HG03457 (cell line): ENCODE data around the gene MEN1.

Experiments used
- ATAC-seq: cut with Tn5 transposase; IDR thresholded peaks from one replicate; pipeline ENCODE4 v1.9.1; 2021; ENCODE audit warnings: moderate number of reproducible peaks; ENCODE audit not compliant: unreplicated experiment

Gene MEN1

GRCh38 chr11:64803158-64803845, 7.0 kb downstream of the MEN1 start, which contains the start of gene MAP4K2:
Gene MAP4K2 (minus strand): TSS chr11:64803214. CDS start chr11:64803149, 65 bp downstream.
- ATAC-seq = peak; percentile 45

- ATAC-seq = peak; percentile 4
These were observed 7.8 kb downstream of the MEN1 start for GRCh38 chr11:64802370-64803157.

GRCh38 chr11:64801561-64802369, 8.6 kb downstream of the MEN1 start:
- ATAC-seq = no peak

- no peak for ATAC-seq
These were observed 9.2 kb downstream of the MEN1 start for GRCh38 chr11:64801158-64801464.

GRCh38 chr11:64800303-64801157, 9.8 kb downstream of the MEN1 start:
- ATAC-seq = no peak

GRCh38 chr11:64799623-64800302, 10.6 kb downstream of the MEN1 start:
- no peak for ATAC-seq

- no peak for ATAC-seq
These were observed 11.1 kb downstream of the MEN1 start for GRCh38 chr11:64799256-64799622.

GRCh38 chr11:64796757-64797541, 13.4 kb downstream of the MEN1 start:
- no peak for ATAC-seq

- ATAC-seq = no peak
These were observed 14.1 kb downstream of the MEN1 start for GRCh38 chr11:64796047-64796756.

- ATAC-seq = no peak
These were observed 15.8 kb downstream of the MEN1 start for GRCh38 chr11:64794526-64794925.

- ATAC-seq = no peak
These were observed 16.8 kb downstream of the MEN1 start for GRCh38 chr11:64793271-64794160.

- ATAC-seq = no peak
These were observed 17.9 kb downstream of the MEN1 start for GRCh38 chr11:64792482-64792881.

- no peak for ATAC-seq
These were observed 18.5 kb downstream of the MEN1 start for GRCh38 chr11:64791781-64792291.

GRCh38 chr11:64790205-64791095, 19.9 kb downstream of the MEN1 start:
- no peak for ATAC-seq

GRCh38 chr11:64789331-64790204, 20.8 kb downstream of the MEN1 start:
- ATAC-seq = no peak
